ENCODE results near the gene PRRG1. TPM values are rescaled to one million over a fixed set of nuclear protein-coding genes. Genes with fewer than 3 reads are reported as not detected.

PRRG1 gene
- total and polyA plus RNA-seq, 12 donors = 3.0 to 15.9 (median 10.7) TPM

- no peaks in the 10 kb centered on the region for H3K9me3 ChIP-seq
- WGBS, 2 donors = 55 to 62% methylated on average over 2 of the region's 2 CpGs
- ATAC-seq (peak in 6 of 8 donors; percentile 57 to 85 (median 72)), DNase-seq (peak in 1 of 2 donors; percentile 13)
- peaks cover 0 to 62% (median 17%) of the 10 kb centered on the region in 9 donors for H3K4me1 ChIP-seq
- H3K36me3 ChIP-seq = no peaks in the 10 kb centered on the region
- no peak overlapping the region for H3K4me3 ChIP-seq
- intact Hi-C loops (cut with DNase I) = no loop called here
- peak overlapping the region in 2 of 10 donors; percentile 2 to 21 for H3K27ac ChIP-seq
- no peak for TF ChIP-seq CTCF (IDR thresholded peaks at IDR 0.05)
- H3K27me3 ChIP-seq = no peaks in the 10 kb centered on the region
Observed at GRCh38 chrX:37380924-37381323, 31.8 kb downstream of the PRRG1 start.

GRCh38 chrX:37383313-37383712 is 34.1 kb downstream of the PRRG1 start:
- Histone ChIP-seq H3K36me3 (no peaks in the 10 kb centered on the region), H3K4me3 (no peak overlapping the region), H3K27me3 (no peaks in the 10 kb centered on the region), H3K4me1 (peaks cover 0 to 46% (median 15%) of the 10 kb centered on the region in 9 donors), H3K9me3 (no peaks in the 10 kb centered on the region), H3K27ac (no peak overlapping the region)
- TF ChIP-seq CTCF (IDR thresholded peaks at IDR 0.05) = no peak
- intact Hi-C loops (cut with DNase I) = no loop called here
- DNase-seq (no peak), ATAC-seq (no peak)

GRCh38 chrX:37388413-37388812 is 39.2 kb downstream of the PRRG1 start:
- no peaks in the 10 kb centered on the region for H3K4me1 ChIP-seq
- 96 to 97% methylated on average over 4 of the region's 4 CpGs for WGBS, 2 donors
- no peaks in the 10 kb centered on the region for H3K36me3 ChIP-seq
- H3K27me3 ChIP-seq = no peaks in the 10 kb centered on the region
- no peak overlapping the region for H3K27ac ChIP-seq
- H3K9me3 ChIP-seq = peaks cover 0 to 4% (median 0%) of the 10 kb centered on the region in 11 donors
- no peak overlapping the region for H3K4me3 ChIP-seq
- intact Hi-C loops (cut with DNase I) = no loop called here
- DNase-seq = no peak
- ATAC-seq = no peak
- TF ChIP-seq CTCF (IDR thresholded peaks at IDR 0.05) = no peak

- WGBS, 2 donors = 0 to 28% methylated on average over 1 of the region's 1 CpG
- H3K4me1 ChIP-seq = peaks cover 0 to 19% (median 6%) of the 10 kb centered on the region in 9 donors
- H3K36me3 ChIP-seq = no peaks in the 10 kb centered on the region
- H3K27ac ChIP-seq = no peak overlapping the region
- H3K9me3 ChIP-seq = peaks cover 0 to 3% (median 0%) of the 10 kb centered on the region in 11 donors
- TF ChIP-seq CTCF (IDR thresholded peaks at IDR 0.05) = no peak
- peaks cover 0 to 6% (median 0%) of the 10 kb centered on the region in 7 donors for H3K27me3 ChIP-seq
- ATAC-seq = peak in 1 of 8 donors; percentile 81
- H3K4me3 ChIP-seq = no peak overlapping the region
- no peak for DNase-seq
- intact Hi-C loops (cut with DNase I) = no loop called here
Observed at GRCh38 chrX:37405956-37406355, 56.8 kb downstream of the PRRG1 start.

Data from heart right ventricle (tissue), 16 donors.